GM10847 (cell line): ENCODE data around the gene AIFM3.

Experiments
- POLR2A ChIP-seq: IDR thresholded peaks from 2 replicates; pipeline ENCODE4 v1.6.1; 2011; ENCODE audit not compliant: insufficient read length; ENCODE audit errors: extremely low read depth

Gene AIFM3

DNA sequence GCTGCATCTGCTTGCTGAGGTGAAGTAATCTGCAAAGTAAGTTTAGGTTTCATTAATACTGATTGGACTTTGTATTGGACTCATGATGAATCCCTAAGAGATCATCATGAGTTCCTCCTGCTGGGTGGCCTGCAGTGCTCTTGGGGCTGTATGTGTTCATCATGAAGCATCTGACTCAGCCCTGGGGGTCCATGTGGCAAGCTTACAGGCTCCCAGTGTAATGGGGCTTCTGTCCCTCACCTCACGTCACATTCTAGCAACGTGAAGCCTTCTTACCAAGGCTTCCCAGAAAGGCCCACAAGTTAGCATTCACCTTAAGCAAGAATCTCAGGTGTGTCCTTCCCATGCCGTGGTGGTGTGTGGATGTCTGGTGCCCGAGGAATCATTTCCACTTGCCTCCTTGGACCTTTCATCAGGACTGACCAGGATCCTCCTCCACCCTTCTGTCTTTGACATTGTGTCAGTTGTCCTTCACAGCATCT is 26.1 kb upstream of the AIFM3 start:
- no peak for TF ChIP-seq POLR2A

DNA sequence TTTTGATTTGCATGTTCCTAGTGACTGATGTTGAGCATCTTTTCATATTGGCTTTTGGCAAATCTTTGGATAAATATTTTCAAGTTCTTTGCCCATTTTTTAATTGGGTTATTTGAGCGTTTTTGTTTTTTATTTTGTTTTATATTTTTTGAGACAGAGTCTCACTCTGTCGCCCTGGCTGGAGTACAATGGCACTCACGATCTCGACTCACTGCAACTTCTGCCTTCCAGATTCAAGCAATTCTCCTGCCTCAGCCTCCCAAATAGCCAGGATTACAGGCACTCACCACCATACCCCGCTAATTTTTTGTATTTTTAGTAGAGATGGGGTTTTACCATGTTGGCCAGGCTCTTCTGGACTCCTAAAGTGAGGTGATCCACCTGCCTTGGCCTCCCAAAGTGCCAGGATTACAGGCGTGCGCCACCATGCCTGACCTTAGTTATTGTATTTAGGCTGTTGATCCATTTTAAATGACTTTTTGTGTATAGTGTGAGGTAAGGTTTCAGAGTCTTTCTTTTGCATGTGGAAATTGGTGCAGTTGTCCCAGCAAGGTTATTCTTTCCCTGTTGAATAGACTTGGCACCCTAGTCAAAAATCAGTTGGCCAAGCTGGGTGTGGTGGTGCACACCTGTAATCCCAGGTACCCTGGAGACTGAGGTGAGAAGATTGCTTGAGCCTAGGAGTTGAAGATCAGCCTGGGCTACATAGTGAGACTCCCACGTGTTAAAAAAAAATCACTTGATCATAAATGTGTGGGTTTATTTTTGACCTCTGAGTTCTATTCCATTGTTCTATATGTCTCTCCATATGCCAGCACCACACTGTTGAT is 23.7 kb upstream of the AIFM3 start:
- TF ChIP-seq POLR2A, result no peak

DNA sequence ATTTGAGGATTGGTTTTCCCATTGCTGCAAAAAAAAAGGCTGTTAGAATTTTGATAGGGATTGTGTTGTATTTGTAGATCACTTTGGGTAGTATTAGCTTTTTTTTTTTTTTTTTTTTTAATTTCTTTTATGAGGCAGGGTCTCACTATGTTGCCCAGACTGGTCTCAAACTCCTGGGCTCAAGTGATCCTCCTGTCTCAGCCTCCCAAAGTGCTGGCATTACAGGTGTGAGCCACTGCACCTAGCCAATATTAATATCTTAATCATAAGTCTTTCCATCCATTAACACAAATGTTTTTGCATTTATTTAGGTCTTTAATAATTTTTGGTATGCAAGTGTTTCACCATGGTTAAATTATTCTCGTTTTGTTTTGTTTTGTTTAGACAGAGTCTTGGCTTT is 23.0 kb upstream of the AIFM3 start:
- no peak for TF ChIP-seq POLR2A

DNA sequence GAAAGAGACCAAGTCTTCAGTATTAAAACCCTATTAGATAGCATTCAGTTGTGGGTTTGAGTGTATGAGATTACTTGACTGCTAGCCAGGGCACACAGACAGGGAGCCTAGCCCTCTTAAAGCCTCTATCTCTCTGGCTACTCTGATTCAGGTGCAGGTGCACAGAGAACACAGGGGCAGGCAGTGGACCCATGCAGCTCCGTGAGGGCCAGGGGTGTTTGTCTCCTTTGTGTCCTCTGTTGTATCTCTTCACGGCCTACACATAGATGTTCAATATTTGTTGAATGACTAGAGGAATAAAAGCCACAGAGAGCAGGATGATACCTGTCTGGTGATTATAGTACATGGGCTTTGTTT is 21.5 kb upstream of the AIFM3 start:
- TF ChIP-seq POLR2A, result no peak

DNA sequence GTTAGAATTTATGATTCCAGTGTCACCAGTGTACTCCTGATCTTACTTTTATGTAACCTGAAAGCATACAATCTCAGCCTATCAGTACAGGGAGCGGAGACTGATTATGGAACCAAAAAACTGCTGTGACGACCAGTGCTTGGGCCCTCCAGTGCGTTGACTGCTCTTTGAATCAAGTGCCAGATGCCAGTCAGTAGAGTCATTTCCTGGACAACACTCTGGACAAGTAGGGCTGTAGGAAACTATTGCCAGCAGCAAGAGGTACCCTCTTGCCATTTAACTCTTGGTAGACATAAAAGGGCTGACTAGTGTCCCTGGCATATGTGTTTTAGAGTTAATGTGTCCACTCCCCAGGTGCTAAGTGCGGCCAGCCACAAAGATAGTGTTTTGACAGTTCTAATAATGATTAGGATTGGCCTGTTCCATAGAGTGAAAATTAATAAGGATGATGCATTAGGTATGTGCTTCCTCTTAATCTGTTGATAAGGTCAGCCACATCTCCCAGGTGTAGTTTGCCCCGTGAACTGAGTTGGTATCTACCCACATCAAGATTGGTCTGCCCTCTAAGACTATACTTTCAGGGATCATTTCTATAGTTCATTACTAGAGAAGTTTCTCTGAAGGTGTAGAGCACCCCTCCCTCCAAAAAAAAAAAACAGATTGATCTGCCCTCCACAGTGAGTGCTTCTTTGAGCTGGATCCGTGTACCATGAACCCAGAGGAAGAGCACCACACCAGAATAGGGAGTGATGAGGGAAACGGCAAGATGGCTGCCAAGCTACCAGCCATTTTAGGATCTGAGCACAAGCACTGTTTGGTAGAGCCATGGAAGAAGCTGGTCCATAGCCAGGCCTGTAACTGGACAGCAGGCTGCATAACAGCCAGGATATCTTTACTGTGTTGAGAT is 20.7 kb upstream of the AIFM3 start:
- no peak for TF ChIP-seq POLR2A

DNA sequence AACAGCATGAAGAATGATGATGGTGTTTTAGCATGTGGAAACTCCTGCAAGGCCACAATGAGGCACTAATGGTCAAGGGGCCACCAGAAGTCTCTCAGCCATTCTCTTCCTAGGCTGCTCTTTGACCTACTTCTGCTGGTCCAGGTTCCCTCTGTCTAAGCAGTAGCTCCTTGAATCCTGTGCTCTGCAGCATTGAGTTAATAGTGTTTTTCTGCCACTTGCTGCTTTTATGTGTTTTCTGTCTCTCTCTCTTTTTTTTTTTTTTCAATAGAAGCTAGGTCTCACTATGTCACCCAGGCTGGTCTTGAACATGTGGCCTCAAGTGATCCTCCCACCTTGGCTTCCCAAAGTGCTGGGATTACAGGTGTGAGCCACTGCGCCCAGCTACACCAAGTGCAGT is 20.1 kb upstream of the AIFM3 start:
- no peak for TF ChIP-seq POLR2A

DNA sequence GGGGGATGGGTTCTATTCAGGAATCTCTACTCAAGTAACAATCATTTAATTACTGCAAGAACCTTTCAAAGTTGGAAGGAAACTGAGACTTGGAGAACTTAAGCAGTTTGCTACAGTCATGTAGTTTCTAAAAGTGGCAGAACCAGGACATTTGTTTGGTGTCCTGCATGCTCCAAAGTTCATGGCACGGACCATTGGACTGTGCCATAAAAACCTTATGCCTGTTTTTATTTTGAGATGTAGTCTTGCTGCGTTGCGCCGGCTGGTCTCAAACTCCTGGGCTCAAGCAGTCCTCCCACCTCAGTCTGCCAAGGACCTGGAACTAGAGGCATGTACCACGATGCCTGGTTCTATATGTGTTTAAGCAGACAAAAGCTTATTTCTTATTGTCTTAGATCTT is 18.6 kb upstream of the AIFM3 start:
- TF ChIP-seq POLR2A, result no peak

DNA sequence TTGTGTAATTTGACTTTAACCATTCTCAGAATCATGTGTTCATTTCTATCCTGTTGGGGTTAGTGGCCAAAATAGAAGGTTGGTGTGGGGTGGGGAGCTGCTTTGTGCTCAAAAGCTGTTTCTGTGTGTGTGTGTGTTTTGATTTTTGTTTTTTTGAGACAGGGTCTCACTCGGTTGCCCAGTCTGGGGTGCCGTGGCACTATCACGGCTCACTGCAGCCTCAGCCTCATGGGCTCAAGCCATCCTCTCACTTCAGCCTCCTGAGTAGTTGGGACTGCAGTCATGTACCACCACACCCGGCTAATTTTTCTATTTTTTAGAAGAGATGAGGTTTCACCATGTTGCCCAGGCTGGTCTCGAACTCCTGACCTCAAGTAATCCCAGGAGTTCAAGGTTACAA is 18.1 kb upstream of the AIFM3 start:
- TF ChIP-seq POLR2A, result no peak

DNA sequence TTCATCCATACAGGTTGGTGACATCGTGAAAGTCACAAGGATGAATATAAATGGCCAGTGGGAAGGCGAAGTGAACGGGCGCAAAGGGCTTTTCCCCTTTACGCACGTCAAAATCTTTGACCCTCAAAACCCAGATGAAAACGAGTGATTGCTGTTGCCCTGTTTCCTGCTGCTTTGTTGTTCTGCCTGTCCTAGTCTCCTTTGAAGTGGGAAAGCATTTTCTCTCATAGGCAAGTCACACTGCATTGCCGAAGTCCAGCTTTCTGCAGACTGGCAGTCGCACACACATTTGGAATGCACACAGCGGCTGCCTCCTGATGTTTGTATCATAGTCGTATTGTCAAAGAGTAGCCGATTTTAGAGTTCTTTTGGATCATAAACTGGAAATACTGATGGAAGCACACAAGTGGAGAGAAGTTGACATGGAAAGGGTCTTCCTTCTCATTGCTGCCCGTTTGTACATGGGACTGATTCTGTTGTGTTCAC is 17.3 kb upstream of the AIFM3 start:
- no peak for TF ChIP-seq POLR2A

DNA sequence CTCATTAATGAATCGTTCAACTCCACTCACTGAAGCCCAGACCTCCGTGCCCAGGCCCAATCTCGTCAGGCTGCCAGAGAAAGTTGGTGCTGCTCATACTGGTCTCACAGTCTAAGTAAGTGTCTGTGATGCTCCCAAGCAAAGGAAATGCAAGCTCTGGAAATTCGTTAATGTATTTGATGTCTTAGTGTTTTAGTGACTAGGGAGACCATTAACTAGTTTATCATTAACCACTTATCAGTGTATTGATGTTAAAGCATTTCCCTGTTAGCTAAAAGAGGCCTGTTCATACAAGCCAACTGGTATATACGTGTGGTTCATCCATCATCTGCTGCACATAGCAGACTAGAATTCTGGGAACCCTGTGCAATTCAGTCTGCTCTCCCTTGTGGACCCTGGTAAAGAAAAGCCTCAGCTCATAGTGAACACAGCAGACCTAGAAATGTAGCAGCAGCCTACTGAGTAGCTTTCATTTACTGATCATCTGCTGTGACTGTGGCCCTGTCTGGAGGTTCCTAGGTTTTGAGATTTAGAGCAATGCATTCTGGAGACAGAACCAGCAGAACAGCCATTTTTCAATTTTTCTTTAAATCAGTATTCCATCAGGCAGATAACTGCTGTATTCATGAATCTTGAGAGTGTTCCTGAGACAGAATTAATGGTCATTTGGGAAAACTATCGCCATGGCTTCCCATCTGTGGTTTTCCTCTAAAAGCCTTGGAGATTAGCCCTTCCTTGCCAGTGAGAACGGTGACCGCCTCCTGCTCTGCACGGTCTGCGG is 15.7 kb upstream of the AIFM3 start:
- TF ChIP-seq POLR2A, result no peak

DNA sequence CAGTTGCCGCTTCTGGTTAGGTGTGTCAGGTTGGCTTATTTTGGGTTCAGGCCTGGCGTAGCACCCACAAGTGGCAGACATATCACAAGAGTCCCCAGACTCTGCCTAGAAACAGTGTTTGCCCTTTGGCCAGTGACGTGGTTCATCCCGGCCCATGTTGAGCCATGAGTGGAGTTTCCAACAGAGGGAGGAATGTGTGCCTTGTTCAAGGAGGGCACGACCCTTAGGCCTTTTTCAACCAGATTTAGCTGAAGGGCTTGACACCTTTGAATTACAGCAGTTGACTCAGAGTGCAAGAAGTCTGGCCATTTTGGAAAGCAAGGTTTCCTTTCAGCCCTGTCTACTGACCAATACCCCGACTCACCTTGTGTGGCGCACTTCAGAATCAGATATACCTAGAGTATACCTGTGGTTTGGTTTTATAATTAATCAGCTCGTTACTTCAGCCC is 15.1 kb upstream of the AIFM3 start:
- TF ChIP-seq POLR2A, result no peak

DNA sequence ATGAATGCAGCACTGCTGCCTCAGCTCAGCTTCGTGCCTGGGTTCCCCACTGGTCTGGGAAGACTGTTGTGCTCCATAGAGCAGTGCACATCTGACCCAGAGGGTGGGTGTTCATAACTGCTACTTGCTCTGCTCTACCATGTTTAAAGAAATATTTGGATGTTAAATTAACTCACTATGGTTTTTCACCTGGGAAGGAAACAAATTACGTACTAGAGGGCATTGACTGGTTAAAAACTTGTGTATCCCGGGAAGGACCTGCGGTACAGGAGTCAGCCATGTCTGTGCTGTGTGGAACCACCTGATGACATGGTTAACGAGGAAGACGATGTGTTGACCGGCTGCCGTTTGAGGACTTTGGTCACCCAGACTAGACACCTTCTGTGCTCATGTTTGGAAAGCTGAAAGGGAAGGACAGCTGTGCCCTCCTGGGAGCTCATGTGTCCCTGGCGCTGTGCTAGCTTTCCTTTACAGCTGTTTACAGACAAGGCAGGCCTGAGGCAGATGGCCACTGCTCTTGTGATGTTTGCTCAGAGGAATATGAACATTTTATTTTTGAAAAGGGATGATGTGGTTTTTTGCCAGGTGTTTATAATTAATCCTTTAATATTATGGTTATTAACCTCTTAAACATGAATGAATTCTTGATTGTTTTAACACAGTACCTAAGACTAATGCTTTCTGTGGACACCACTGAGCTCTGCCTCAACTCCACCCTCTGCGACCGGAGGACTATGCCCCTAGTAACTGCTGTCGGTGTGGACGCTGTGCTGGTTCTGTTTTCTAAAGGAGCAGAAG is 14.3 kb upstream of the AIFM3 start:
- TF ChIP-seq POLR2A, result no peak

DNA sequence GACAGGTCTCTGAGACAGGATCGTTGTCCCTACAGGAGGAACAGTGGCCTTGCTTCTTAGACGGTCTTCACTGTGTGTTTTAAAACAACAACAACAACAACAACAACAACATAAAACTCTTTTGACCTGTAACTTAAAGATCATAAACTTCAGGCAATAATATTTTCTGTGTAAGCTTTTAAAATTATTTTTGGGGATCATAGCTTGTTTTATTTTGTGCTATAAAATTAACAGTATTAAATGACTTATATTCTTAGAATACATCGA is 13.8 kb upstream of the AIFM3 start:
- no peak for TF ChIP-seq POLR2A

DNA sequence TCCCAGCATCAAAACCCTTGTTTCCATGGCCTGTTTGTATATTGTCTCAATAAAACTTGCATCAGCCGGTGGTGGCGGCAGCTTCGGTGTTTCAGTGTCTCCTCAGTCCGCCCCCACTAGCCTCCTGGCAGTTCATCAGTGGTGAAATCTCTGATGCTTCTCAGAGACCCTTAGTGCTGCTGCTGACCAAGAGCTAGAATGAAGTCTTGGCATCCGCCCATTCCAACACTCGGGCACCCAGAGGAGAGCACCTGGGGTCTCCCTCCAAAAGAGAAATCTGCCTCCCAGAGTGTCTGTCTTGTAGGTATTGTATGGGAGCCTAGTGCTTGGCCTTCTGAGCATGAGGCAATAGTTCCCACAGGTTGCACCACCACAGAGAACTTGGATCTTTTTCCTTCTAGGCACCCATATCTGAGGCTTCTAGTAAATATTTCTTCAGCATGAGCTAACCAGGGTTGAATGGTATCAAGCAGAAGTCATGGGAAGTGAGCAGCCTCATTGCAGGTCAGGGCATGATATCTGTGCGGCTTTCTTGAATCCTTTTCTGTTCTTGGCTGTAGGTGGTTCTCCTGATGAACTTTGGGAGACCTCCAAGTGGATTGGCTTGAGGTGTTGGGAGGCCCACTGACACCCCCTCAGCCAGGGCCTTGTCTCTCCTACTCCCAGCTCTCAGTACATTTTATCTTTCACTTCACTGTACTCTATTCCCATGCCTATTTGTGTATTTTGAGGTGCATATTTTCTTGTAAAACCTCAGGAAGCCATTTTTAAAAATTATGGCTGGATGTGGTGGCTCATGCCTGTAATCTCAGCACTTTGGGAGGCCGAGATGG is 13.2 kb upstream of the AIFM3 start:
- no peak for TF ChIP-seq POLR2A
